Fibroblast of villous mesenchyme (primary cell): Measurements from ENCODE around the gene ASTN1. TPM values are rescaled to one million over a fixed set of nuclear protein-coding genes. Genes with fewer than 3 reads are reported as not detected.

Experiments used
- DNase-seq: peaks from one replicate; pipeline ENCODE4 v3.0.0-alpha.2; 2010; ENCODE audit warnings: low read depth
- H3K4me3 ChIP-seq: 2 replicates; pipeline ENCODE4 v1.5.1; 2011; ENCODE audit warnings: low read depth, mild to moderate bottlenecking, low read length
- total RNA-seq: library from RNA; depleted of rRNA; stranded (reverse); fragments of >200 nt; gene quantifications from 2 replicates; pipeline ENCODE4 v1.2.3, GENCODE V29; 2012
- TF ChIP-seq, protein P1 (sequence below): IDR thresholded peaks from 2 replicates; pipeline ENCODE4 v1.5.1; 2012; ENCODE audit warnings: low read depth, mild to moderate bottlenecking, low read length; ENCODE audit not compliant: insufficient read depth

The ASTN1 gene
- total RNA-seq, 1 donor, result not detected

DNA sequence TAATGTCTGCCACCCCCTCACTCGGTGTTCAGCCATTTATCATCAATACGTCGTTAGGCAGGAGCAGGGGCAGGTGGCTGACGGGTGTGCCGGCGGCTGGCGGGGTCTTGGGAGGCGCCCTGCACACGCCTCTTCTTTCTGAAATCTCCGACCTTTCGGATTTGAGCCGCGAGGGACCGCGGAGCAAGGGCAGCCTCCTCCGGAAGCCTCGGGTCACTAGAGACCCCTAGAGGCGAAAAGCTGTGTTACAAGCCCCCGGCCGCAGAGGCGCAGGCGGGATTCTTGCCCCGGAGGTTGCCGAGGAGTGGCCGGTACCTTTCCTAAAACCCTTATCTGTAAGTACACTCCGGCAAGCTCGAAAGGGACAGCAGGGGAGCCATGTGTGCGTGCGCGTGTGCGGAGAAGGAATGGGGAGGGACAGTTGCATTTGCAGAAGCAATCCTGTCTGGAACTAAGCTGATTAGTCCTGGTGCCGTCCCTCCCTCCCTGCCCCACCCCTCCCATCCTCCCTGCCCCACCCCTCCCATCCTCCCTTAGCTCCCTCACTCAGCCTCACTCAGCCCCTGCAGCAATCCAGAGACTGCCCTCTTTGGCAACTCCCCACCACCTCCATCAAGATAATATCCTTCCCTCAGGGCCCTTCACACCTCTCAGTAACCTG, 17.2 kb upstream of the ASTN1 start:
- peak; percentile 42 for DNase-seq
- H3K4me3 ChIP-seq, result peak overlapping the region; percentile 29
- TF ChIP-seq, protein P1, sequence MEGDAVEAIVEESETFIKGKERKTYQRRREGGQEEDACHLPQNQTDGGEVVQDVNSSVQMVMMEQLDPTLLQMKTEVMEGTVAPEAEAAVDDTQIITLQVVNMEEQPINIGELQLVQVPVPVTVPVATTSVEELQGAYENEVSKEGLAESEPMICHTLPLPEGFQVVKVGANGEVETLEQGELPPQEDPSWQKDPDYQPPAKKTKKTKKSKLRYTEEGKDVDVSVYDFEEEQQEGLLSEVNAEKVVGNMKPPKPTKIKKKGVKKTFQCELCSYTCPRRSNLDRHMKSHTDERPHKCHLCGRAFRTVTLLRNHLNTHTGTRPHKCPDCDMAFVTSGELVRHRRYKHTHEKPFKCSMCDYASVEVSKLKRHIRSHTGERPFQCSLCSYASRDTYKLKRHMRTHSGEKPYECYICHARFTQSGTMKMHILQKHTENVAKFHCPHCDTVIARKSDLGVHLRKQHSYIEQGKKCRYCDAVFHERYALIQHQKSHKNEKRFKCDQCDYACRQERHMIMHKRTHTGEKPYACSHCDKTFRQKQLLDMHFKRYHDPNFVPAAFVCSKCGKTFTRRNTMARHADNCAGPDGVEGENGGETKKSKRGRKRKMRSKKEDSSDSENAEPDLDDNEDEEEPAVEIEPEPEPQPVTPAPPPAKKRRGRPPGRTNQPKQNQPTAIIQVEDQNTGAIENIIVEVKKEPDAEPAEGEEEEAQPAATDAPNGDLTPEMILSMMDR, result peak; percentile 86

DNA sequence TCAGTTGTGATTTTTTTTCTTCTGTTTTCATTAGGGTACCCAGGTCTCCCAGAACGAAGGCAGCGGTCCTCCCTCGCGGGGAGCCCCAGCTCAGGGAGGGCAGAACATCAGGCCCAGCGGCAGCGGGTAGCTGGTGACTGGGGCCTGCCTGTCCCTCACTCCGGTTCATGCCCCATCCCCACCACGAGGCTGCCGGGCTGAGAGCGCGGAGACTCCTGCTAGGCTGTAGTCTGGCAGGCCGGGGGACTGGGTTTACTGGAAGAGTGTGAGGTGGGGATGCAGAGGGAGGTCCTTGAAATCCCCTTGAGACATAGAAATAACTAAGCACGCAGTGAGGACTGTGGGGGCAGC, 16.7 kb upstream of the ASTN1 start:
- DNase-seq, result no peak
- TF ChIP-seq, protein P1, result no peak
- H3K4me3 ChIP-seq, result no peak overlapping the region

DNA sequence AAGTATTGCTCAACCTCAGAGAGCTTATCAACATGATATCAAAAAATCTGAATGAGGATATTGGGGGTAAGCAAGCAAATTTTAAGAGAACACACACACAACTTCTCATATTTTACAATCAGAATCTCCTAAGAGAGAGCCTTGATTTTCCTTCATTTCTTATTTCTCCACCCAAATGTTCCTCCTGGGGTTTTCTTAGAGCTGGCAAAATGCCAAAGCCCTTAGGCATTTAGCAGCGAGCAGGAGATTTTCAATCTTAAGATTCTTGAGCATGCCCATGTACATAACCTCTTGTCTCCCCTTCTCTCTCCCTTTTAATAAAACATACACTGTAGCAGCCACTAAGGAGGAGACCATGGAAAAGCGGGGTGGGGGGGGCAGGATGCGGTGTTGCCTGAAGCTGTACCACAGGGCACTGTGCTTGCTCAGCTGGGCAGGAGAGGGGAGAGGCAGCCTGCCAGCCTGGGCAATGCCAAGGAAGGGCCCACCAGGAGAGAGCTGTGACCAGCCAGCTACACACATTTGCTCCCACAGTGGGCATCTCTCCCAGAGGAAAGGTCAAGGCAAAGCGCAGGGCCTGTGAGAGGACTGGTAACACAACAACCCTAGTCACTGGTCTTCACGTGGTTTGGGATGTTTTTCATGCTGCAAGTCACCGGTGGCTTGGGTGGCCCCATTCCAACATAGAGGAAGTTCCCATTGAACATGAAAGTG, 10.6 kb upstream of the ASTN1 start:
- TF ChIP-seq, protein P1, result no peak
- H3K4me3 ChIP-seq, result no peak overlapping the region
- no peak for DNase-seq

DNA sequence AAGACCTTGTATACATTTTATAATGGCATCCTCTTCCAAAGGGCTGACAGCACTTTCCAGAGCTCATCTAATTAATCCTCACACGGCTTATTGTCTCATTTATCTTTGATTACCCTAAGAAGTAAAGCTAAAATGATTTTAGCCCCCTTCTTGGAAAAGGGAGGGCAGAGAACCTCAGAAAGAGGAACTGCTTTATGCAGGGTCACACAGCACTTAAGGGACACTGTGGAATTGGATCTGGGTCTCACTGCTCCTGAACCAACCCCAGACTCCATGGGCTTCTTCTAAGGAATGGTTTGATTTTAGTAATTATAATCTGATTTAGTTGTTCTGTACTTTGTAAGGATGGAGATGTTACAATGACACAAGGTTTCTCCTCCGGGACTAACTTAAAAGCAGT, 9.5 kb upstream of the ASTN1 start:
- TF ChIP-seq, protein P1, result no peak
- DNase-seq, result no peak
- no peak overlapping the region for H3K4me3 ChIP-seq

DNA sequence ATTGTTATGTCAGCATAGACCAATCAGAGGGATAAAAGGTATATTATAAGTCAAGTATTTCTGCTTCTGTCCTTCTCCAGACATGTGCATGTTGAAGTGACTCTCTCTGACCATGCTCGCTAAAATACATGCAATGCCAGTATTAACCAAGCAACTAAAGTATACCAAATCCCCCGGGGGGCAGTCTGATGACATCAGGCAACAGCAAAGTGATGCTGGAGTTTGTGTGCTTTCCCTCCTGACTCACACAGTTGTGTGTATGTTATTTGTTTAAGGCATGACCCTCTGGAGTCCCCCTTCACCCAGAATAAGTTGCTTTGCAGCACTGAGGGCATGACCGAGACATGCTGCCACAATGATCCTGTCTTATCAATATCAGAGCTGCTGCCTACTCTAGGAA, 8.4 kb upstream of the ASTN1 start:
- TF ChIP-seq, protein P1, result no peak
- no peak for DNase-seq
- H3K4me3 ChIP-seq, result no peak overlapping the region

DNA sequence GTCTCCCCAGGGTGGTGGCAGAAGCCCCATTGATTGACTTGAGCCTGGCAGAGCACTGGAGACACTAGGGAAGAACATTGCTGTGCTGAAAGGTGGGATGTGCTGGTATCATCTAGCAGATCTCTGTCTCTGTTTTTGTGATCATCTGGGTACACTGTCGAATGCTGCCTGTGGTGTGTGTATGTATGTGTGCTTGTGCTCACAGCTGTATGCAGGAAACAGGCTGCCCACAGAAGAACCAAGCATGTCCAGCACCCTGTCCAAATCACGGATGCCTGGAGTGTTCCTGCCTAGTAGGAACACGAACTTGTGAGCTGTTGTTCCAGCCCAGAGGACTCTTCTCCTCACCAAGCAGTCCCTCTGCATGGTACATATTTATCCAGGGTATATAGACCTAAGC, 7.8 kb upstream of the ASTN1 start:
- DNase-seq, result no peak
- TF ChIP-seq, protein P1, result no peak
- no peak overlapping the region for H3K4me3 ChIP-seq
